ENCODE data around the gene RCBTB2. TPM values are rescaled to one million over a fixed set of nuclear protein-coding genes. Genes with fewer than 3 reads are reported as not detected.
A peak's percentile ranks its signal among the peaks of the same experiment; 100 is the strongest.

The RCBTB2 gene
- 10 to 100 TPM in 5 of 7 donors, 1 to 10 TPM in 2; 8.2 to 22.6 (median 13.9) TPM for total RNA-seq
- polyA plus RNA-seq: 10 to 100 TPM; 16.8 to 19.1 TPM
- long read RNA-seq, donor 1, transcript RCBTB2-206 (12 exons, 2,984 nt): major isoform, 31 of 100 reads
- long read RNA-seq, donor 1, transcript RCBTB2-201 (15 exons, 3,232 nt): minor isoform, 22 of 100 reads
- long read RNA-seq, donor 1, partial matches to known transcripts: 17 of 100 reads
- long read RNA-seq, donor 1, other reads (novel, unspliced or antisense): 28 of 100 reads
- long read RNA-seq, donor 2, partial matches to known transcripts: 0 of 5 reads
- long read RNA-seq, donor 2, other reads (novel, unspliced or antisense): 0 of 5 reads
- long read RNA-seq, donor 3, transcript RCBTB2-206 (12 exons, 2,984 nt): minor isoform, 12 of 43 reads
- long read RNA-seq, donor 3, transcript RCBTB2-201 (15 exons, 3,232 nt): major isoform, 13 of 43 reads
- long read RNA-seq, donor 3, partial matches to known transcripts: 9 of 43 reads
- long read RNA-seq, donor 3, other reads (novel, unspliced or antisense): 8 of 43 reads

GRCh38 chr13:48532506-48533499, at the start of gene RCBTB2:
RCBTB2 (minus strand) TSS chr13:48533080; CDS start chr13:48521939, 11,141 bp downstream.
- no peaks in the 10 kb centered on the region for H3K4me1 ChIP-seq (ENCODE audit: insufficient read depth)

DNA sequence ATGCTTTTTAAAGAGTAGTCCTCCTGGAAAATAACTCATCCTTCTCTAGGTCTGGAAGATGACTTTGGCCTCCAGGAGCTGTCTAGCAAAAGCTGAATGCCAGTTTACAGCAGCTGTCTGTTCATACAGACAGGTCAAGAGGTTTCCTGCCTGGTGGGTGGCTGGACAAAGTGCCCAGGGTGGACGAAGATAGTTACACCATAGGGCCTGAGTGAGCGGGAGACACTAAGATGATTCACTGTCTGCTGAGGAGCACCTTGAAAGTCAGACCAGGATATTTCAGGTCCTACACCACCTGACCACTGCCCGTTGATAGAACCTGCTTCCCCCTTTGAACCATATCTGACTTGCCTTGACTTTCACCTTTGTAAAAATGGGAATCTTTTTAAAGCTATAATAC, 49.2 kb upstream of the RCBTB2 start:
- TF ChIP-seq, protein P1, sequence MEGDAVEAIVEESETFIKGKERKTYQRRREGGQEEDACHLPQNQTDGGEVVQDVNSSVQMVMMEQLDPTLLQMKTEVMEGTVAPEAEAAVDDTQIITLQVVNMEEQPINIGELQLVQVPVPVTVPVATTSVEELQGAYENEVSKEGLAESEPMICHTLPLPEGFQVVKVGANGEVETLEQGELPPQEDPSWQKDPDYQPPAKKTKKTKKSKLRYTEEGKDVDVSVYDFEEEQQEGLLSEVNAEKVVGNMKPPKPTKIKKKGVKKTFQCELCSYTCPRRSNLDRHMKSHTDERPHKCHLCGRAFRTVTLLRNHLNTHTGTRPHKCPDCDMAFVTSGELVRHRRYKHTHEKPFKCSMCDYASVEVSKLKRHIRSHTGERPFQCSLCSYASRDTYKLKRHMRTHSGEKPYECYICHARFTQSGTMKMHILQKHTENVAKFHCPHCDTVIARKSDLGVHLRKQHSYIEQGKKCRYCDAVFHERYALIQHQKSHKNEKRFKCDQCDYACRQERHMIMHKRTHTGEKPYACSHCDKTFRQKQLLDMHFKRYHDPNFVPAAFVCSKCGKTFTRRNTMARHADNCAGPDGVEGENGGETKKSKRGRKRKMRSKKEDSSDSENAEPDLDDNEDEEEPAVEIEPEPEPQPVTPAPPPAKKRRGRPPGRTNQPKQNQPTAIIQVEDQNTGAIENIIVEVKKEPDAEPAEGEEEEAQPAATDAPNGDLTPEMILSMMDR (IDR thresholded peaks at IDR 0.05): no peak
- TF ChIP-seq POLR2A (IDR thresholded peaks at IDR 0.05) (no peak), EP300 (IDR thresholded peaks at IDR 0.05) (no peak)
- no peak for DNase-seq
- H3K27me3 ChIP-seq: no peaks in the 10 kb centered on the region
- H3K4me1 ChIP-seq (ENCODE audit: insufficient read depth): peaks cover 11% of the 10 kb centered on the region
- 82 to 85% (median 84%) methylated on average over 3 of the region's 3 CpGs for WGBS, 3 donors
- H3K9me3 ChIP-seq: no peaks in the 10 kb centered on the region
- H3K4me3 ChIP-seq: no peak overlapping the region
- no peaks in the 10 kb centered on the region for H3K36me3 ChIP-seq
- intact Hi-C loops (cut with DNase I): loop anchor here in 2 of 4 donors (10.0 kb wide), 1 partner anchor 457 kb away; no protein-coding TSS in a partner anchor
- H3K27ac ChIP-seq: no peak overlapping the region

More at GRCh38 chr13:48532506-48533499, at the start of gene RCBTB2:
- WGBS, 3 donors: 0% methylated on average over 54 to 84 of the region's 84 CpGs
- TF ChIP-seq EP300 (IDR thresholded peaks at IDR 0.05): no peak
- TF ChIP-seq POLR2A (IDR thresholded peaks at IDR 0.05): peak; percentile 85
- TF ChIP-seq, protein P1 (IDR thresholded peaks at IDR 0.05): peak in 1 of 3 donors; percentile 14
- Histone ChIP-seq H3K36me3 (no peaks in the 10 kb centered on the region), H3K4me3 (peak within 1 kb of the TSS; percentile 89), H3K27me3 (no peaks in the 10 kb centered on the region), H3K27ac (peak within 1 kb of the TSS; percentile 92 to 94), H3K9me3 (no peaks in the 10 kb centered on the region)
- intact Hi-C loops (cut with DNase I): loop anchor here in 2 of 4 donors (2.0 to 5.0 kb wide), 2 partner anchors 38 to 44 kb away; no protein-coding TSS in a partner anchor
- peak; percentile 99 to 100 (median 99) for DNase-seq

GRCh38 chr13:48580896-48581295, 48.0 kb upstream of the RCBTB2 start:
- TF ChIP-seq EP300 (IDR thresholded peaks at IDR 0.05) (no peak), POLR2A (IDR thresholded peaks at IDR 0.05) (no peak)
- TF ChIP-seq, protein P1 (IDR thresholded peaks at IDR 0.05): no peak
- no peak overlapping the region for H3K4me3 ChIP-seq
- no peak for DNase-seq
- H3K9me3 ChIP-seq: no peaks in the 10 kb centered on the region
- H3K4me1 ChIP-seq (ENCODE audit: insufficient read depth): peaks cover 7% of the 10 kb centered on the region
- H3K27me3 ChIP-seq: no peaks in the 10 kb centered on the region
- H3K36me3 ChIP-seq: no peaks in the 10 kb centered on the region
- no peak overlapping the region for H3K27ac ChIP-seq
- WGBS, 3 donors: 66 to 70% (median 68%) methylated on average over 6 of the region's 6 CpGs
- intact Hi-C loops (cut with DNase I): loop anchor here in 2 of 4 donors (10.0 kb wide), 1 partner anchor 456 kb away; no protein-coding TSS in a partner anchor

Measured in ovary (tissue), 10 donors.